HPDE6-E6E7 (cell line): ENCODE data around the gene DNMT3L.
"Not testable (repeated sequence)": the region's sequence is repeated elsewhere in the genome, so short reads cannot be mapped to it uniquely, and the experiment has no call there.

Source experiments
- DNase-seq: peaks from one replicate; pipeline ENCODE4 v3.0.0; 2011; ENCODE audit warnings: missing footprints; ENCODE audit errors: extremely low spot score

The DNMT3L gene

GRCh38 chr21:44199448-44199847, 62.2 kb downstream of the DNMT3L start:
- DNase-seq = no peak

- DNase-seq = not testable (repeated sequence)
Observed at GRCh38 chr21:44197156-44197516, 64.6 kb downstream of the DNMT3L start.
